MCF 10A (cell line): ENCODE measurements around the gene ZNF598. TPM values are rescaled to one million over a fixed set of nuclear protein-coding genes. Genes with fewer than 3 reads are reported as not detected.

Experiments
- BruUV-seq: library from RNA; stranded (reverse); fragments of 400-500 nt; replicated peaks from 2 replicates; lab custom pipeline; 2021; lab: Mats Ljungman, UMichigan
- CTCF ChIA-PET: fragments of 300-600 bp; sonication (Branson Sonifier 250); formaldehyde crosslinking; extraction: SDS; loops from one replicate; lab custom pipeline; 2021; ENCODE audit warnings: antibody characterized with exemption, inconsistent platforms; lab: Yijun Ruan, JAX
- POLR2A ChIA-PET: fragments of 300-600, 350-650 bp; sonication (Branson Sonifier 250); formaldehyde crosslinking; extraction: SDS; loops from one replicate; lab custom pipeline; 2020; ENCODE audit warnings: antibody characterized with exemption, inconsistent platforms; lab: Yijun Ruan, JAX
- DNase-seq: peaks from one replicate; pipeline ENCODE4 v3.0.0-alpha.2; 2018; ENCODE audit not compliant: unreplicated experiment
- H3K27ac Mint-ChIP-seq: one replicate; pipeline ENCODE4 v1.8.0; 2022; ENCODE audit warnings: mild to moderate bottlenecking, low read depth, mixed read lengths; ENCODE audit not compliant: unreplicated experiment
- H3K27me3 Mint-ChIP-seq: one replicate; pipeline ENCODE4 v1.8.0; 2022; ENCODE audit warnings: mixed read lengths; ENCODE audit not compliant: insufficient read depth, unreplicated experiment
- H3K36me3 Mint-ChIP-seq: one replicate; pipeline ENCODE4 v1.8.0; 2022; ENCODE audit warnings: mild to moderate bottlenecking, moderate library complexity, mixed read lengths; ENCODE audit not compliant: insufficient read depth, unreplicated experiment
- H3K4me1 Mint-ChIP-seq: one replicate; pipeline ENCODE4 v1.8.0; 2022; ENCODE audit warnings: mixed read lengths; ENCODE audit not compliant: insufficient read depth, unreplicated experiment
- H3K4me3 Mint-ChIP-seq: one replicate; pipeline ENCODE4 v1.8.0; 2022; ENCODE audit warnings: mild to moderate bottlenecking, moderate library complexity, mixed read lengths; ENCODE audit not compliant: unreplicated experiment
- H3K9me3 Mint-ChIP-seq: one replicate; pipeline ENCODE4 v1.8.0; 2022; ENCODE audit warnings: mixed read lengths; ENCODE audit not compliant: unreplicated experiment
- CTCF ChIP-seq: fragments of 200-600 bp; IDR thresholded peaks from one replicate; pipeline ENCODE4 v1.8.0; 2022; ENCODE audit warnings: antibody characterized with exemption, mild to moderate bottlenecking; ENCODE audit not compliant: unreplicated experiment
- intact Hi-C: fragments of 100-400 bp; cut with micrococcal nuclease; formaldehyde crosslinking; loops from 2 replicates; pipeline ENCODE4 v1.14.1; 2022
- total RNA-seq: library from RNA; stranded (reverse); gene quantifications from 2 replicates; pipeline ENCODE4 v1.2.3, GENCODE V29; 2022

The ZNF598 gene
- total RNA-seq, 1 experiment from 2014 or later, result 252 TPM

- Mint-ChIP-seq H3K9me3 (no peaks in the 10 kb centered on the region), H3K27me3 (no peaks in the 10 kb centered on the region), H3K36me3 (peaks cover 73% of the 10 kb centered on the region), H3K27ac (no peak overlapping the region), H3K4me3 (no peak overlapping the region), H3K4me1 (peaks cover 6% of the 10 kb centered on the region)
- ChIA-PET CTCF (interaction anchor here (0.7 kb wide), 1 partner anchor 964 kb away, joined by 4 read pairs; the partner anchor contains the start of gene KREMEN2), POLR2A (interaction anchor here (0.9 kb wide), 1 partner anchor 155 kb away, joined by 4 read pairs; the partner anchor contains the start of gene TRAF7)
- intact Hi-C loops, result no loop called here
- DNase-seq, result no peak
- BruUV-seq, result no TSS peak
- no peak for TF ChIP-seq CTCF
Measured at GRCh38 chr16:1999866-2000514, 9.6 kb downstream of the ZNF598 start.

GRCh38 chr16:1998852-1999801 lies 10.5 kb downstream of the ZNF598 start:
- no peak for TF ChIP-seq CTCF
- Mint-ChIP-seq H3K4me1 (peaks cover 7% of the 10 kb centered on the region), H3K9me3 (no peaks in the 10 kb centered on the region), H3K4me3 (no peak overlapping the region), H3K27ac (no peak overlapping the region), H3K27me3 (no peaks in the 10 kb centered on the region), H3K36me3 (peaks cover 72% of the 10 kb centered on the region)
- ChIA-PET CTCF (interaction anchor here (0.6 kb wide), 2 partner anchors 49 to 321 kb away, joined by 3 read pairs; partner anchors contain the start of genes JPT2 and TSC2), POLR2A (interaction anchor here (0.9 to 1.5 kb wide), 2 partner anchors 9 to 156 kb away, joined by 4 read pairs; partner anchors contain the start of gene TRAF7)
- no TSS peak for BruUV-seq
- intact Hi-C loops, result no loop called here
- DNase-seq, result no peak

- CTCF ChIA-PET, result interaction anchor here (0.6 kb wide), 1 partner anchor 74 kb away, joined by 3 read pairs; no protein-coding TSS in a partner anchor
- Mint-ChIP-seq H3K27me3 (no peaks in the 10 kb centered on the region), H3K27ac (no peak overlapping the region), H3K9me3 (no peaks in the 10 kb centered on the region), H3K4me3 (no peak overlapping the region), H3K36me3 (peaks cover 67% of the 10 kb centered on the region), H3K4me1 (peaks cover 13% of the 10 kb centered on the region)
- BruUV-seq, result no TSS peak
- POLR2A ChIA-PET, result interaction anchor here (1.5 kb wide), 1 partner anchor 10 kb away, joined by 4 read pairs; no protein-coding TSS in a partner anchor
- intact Hi-C loops, result no loop called here
- no peak for DNase-seq
- no peak for TF ChIP-seq CTCF
Measured at GRCh38 chr16:1998360-1998835, 11.2 kb downstream of the ZNF598 start.
